GM18951 (cell line): ENCODE measurements around the gene KDM5B.
"Not testable (repeated sequence)": the region's sequence is repeated elsewhere in the genome, so short reads cannot be mapped to it uniquely, and the experiment has no call there.

ENCODE experiments used
- POLR2A ChIP-seq: IDR thresholded peaks from 4 replicates; pipeline ENCODE4 v1.6.1; 2011; ENCODE audit warnings: mild to moderate bottlenecking; ENCODE audit not compliant: insufficient read length, insufficient read depth; ENCODE audit errors: extremely low read depth
- in situ Hi-C: fragments of 300-500 bp; cut with MboI; formaldehyde crosslinking; loops from one replicate; pipeline ENCODE4 v1.12.0; 2022; ENCODE audit warnings: low sequenced_read_pairs, mixed read lengths, inconsistent platforms; ENCODE audit not compliant: unreplicated experiment

KDM5B gene

DNA sequence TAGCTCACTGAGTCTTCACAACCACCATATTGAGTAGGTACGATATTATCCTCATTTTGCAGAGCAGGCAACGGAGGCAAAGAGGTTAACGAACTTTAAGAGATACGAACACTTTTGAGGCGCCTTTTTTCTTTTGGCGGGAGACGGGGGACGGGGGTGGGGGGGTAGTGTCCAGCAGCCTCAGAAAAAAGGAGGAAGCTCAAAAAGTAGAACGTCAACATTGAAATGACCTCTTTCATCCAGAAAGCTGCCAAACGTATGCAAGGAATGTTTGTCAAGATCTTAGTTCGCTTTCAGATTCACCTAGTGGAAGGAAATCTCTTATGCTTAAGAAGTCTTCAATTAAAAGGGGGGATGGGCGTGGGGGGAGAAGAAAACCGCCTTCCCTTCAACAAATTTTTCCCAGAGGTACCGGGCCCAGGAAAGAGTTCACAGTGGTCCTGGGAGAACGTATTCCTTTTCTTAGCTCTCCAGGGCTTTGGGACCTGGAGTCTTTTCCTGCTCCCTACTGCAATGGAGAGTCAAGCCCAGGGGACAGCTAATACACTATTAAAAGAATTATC lies 1.5 kb upstream of the KDM5B start:
- in situ Hi-C loops, result no loop called here
- TF ChIP-seq POLR2A, result no peak

DNA sequence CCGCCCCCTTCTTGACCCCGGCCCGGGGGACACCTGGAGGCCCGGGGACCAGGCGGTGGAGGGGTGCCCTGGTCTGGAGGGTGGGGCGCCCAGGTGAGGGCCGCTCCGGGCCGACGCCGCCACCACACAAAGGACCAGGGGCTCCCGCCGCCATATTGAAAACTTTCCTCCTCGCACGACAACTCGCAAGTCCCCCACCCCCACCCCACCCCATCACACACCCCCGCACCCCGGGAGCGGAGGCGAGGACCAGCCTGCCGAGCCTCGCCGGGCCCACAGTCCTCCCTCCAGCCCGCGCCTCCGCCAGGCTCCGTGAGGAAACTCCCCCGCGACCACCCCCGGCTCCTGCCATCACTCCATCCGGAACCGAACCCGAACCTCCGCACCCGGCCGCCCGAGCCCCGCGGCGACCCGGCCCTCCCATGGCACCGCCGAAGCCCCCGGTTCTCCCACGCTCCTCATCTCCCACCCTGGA lies 733 bp downstream of the KDM5B start:
- no peak for TF ChIP-seq POLR2A
- in situ Hi-C loops, result no loop called here

- in situ Hi-C loops, result no loop called here
- TF ChIP-seq POLR2A, result no peak
Observed at GRCh38 chr1:202806845-202807450, 1.3 kb downstream of the KDM5B start.

DNA sequence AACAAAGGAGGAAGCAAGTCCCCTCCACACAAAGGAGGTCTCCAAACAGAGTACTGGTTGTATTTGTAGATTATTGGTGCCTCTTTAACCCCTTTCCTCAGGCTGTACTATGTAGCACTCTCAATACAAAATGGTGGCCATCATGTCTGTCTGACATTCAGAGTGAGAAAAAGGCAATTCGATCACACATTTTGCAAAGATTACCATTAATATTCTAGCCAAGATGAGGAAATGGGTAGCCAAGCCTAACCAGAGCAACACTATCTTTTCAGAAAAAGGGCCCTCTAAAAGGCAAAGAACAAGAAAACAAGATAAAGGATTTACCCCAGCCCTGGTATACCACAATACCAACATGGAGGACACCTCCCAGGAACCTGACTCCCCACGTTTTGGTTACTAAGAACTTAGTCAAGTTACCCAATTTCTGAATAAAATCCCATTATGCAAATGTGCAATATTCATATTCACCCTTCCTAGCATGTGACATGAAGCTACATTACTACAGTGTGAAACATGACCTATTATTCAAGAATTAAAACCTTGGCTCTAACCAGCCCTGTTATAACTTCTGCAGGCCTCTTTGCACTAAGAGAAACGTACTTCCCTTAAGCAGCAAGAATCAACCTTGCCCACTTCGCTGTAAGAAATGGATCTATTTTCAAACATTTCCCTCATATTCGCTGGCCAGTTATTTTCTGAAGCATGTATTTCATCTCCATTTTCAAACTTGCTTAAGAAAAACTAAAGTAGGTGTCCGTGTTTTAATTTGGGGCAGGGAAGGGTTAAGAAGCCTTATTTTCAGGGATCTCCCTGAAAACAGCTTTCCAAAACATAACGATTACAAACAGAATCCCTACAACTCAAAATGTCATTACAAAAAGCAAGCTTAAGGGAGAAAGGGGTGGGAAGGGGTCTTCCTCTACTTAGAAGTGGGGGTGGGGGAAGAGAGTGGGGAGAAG lies 2.1 kb downstream of the KDM5B start:
- TF ChIP-seq POLR2A, result no peak
- in situ Hi-C loops, result no loop called here

GRCh38 chr1:202804126-202804525 lies 4.1 kb downstream of the KDM5B start:
- no peak for TF ChIP-seq POLR2A
- in situ Hi-C loops, result no loop called here

DNA sequence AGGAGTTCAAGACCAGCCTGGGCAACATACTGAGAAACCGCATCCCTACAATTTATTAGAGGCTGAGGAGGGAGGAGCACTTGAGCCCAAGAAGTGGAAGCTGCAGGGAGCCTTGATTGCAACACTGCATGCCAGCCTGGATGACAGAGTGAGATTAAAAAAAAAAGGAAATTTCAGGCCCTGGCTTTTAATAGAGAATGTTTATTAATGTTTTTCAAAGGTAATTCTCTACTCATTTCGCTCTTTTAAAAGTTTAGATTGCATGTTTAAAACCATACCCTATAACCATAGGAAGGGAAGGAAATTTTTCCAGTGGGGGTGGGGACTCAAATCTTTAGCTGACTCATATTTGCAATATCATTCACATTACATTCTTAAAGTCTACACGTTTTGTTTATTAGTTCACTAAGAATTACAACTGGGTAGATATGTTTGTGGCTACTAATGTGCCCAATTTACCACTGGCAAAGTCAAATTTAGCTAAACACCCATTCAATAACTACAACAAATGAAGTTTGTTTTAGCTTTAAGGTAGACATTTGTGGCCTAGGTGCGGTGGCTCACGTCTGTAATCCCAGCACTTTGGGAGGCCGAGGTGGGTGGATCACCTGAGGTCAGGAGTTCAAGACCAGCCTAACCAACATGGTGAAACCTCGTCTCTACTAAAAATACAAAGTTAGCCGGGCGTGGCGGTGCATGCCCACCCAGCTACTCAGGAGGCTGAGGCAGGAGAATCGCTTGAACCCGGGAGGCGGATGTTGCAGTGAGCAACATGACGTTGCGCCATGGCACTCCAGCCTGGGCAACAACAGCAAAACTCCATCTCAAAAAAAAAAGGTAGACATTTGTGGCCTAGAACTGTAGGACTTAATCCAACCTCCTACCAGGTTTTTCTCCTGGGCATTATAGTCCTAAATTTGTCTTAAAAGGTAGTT lies 5.0 kb downstream of the KDM5B start:
- TF ChIP-seq POLR2A, result no peak
- in situ Hi-C loops, result no loop called here

GRCh38 chr1:202802034-202802433 lies 6.2 kb downstream of the KDM5B start:
- in situ Hi-C loops, result no loop called here
- no peak for TF ChIP-seq POLR2A

DNA sequence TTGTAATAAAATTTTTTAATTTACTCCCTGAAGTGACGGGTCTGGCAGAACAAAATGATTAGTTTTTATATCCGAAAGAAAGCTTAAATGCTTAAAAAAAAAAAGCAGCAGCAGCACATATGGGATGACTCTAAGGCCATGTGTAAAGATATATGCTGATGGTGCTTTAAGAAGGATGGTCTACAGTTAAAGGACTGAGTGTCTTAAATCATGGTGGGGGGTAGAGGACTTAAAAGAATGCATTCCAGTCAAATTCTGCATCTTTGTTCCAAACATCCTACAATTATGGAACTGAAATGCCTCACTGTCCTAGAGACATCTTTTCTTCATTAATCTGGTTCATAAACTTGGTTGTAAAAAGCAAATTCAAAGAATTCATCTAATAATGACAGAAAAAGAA lies 7.0 kb downstream of the KDM5B start:
- in situ Hi-C loops, result no loop called here

DNA sequence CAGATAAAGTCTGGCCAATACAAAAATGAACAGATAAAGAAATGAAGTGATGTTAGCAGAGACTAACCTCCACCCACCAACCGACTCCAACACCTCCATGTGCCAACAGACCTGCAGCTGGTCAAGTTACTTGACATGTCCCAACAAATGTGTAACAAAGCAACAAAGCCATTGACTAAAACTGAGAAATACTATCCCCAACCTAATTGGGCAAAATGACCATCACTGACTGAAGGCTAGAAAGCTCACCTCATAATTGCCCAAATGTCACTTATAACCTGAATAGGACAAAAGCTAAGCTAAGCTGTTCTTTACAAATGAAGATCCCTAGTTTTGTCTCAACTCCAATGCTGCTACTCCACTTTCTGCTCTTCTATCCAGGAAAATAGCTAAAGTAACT lies 7.5 kb downstream of the KDM5B start:
- in situ Hi-C loops, result no loop called here
- TF ChIP-seq POLR2A, result no peak

More for the DNA sequence above, 7.0 kb downstream of the KDM5B start:
- no peak for TF ChIP-seq POLR2A

DNA sequence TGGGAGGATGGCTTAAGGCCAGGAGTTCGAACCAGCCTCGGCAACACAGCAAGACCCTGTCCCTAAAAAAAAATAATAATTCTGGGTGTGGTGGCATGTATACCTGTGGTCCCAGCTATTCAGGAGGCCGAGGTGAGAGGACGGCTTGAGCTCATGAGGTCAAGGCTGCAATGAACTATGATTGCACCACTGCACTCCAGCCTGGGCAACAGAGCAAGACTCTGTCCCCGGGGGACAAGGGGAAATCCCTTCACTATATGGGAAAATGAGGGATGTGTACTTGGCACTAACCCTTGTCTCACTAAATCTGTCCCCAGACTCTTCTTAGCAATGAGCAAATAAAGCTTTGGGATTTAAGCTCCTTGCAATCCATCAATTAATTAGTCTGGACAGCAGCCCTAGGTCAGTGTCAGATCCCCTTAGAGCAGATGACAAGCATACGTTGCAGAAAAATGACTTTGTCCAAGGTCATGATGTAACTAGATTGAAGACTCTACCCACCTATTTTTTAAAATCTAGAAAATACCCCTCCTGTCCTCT lies 9.4 kb downstream of the KDM5B start:
- no peak for TF ChIP-seq POLR2A
- in situ Hi-C loops, result no loop called here

- in situ Hi-C loops, result no loop called here
Observed at GRCh38 chr1:202798260-202798659, 10.0 kb downstream of the KDM5B start.

GRCh38 chr1:202796670-202797069 lies 11.6 kb downstream of the KDM5B start:
- in situ Hi-C loops, result no loop called here
- no peak for TF ChIP-seq POLR2A

More at GRCh38 chr1:202798260-202798659, 10.0 kb downstream of the KDM5B start:
- TF ChIP-seq POLR2A, result no peak

DNA sequence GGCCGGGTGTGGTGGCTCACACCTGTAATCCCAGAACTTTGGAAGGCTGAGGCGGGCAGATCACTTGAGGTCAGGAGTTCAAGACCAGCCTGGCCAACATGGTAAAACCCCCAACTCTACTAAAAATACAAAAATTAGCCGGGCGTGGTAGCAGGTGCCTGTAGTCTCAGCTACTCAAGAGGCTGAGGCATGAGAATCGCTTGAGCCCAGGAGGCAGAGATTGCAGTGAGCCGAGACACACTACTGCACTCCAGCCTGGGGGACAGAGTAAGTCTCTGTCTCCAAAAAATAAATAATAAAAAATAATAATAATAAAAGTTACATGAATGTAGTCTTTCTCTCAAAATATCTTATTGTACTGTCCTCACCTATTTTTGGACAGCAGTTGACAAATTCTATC lies 13.3 kb downstream of the KDM5B start:
- in situ Hi-C loops, result not testable (repeated sequence)
